Eye (tissue), 1 donor: ENCODE results near the gene RAP1GAP2.
A peak's percentile ranks its signal among the peaks of the same experiment; 100 is the strongest.

Source experiments
- DNase-seq: peaks from one replicate; pipeline ENCODE4 v3.0.0-alpha.2; 2015

RAP1GAP2 gene

DNA sequence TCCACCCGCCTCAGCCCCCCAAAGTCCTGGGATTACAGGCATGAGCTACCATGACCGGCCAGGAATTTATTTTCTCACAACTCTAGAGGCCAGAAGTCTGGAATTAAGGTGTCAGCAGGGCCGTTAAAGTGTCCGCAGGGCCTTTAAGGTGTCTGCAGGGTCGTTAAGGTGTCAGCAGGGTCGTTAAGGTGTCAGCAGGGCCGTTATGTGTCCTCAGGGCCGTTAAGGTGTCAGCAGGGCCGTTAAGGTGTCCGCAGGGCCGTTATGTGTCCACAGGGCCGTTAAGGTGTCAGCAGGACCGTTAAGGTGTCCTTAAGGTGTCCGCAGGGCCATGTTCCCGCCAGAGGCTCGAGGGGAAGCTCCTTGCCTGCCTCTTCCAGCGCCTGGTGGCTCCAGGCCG, 125.2 kb downstream of the RAP1GAP2 start:
- DNase-seq: no peak

DNA sequence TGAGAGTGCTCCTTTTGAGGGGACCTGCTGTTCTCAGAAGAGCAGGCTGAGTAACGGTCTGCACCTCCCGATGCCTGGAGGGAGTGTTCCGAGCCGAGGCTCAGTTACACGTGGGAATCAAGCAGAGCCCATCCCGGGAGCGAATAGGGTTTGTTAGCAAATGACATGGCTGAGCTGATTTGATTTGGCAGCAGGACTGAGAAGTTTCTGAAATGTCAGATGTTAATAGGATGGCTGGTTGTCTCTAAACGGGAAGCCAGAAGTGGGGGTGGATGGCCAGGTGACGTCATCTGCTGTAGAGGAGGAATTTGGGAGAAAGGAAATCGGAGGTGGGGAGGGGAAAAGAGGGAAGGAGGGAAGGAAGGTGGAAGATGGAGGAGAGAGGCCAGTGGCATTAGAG, 128.0 kb downstream of the RAP1GAP2 start:
- DNase-seq: peak; percentile 77

DNA sequence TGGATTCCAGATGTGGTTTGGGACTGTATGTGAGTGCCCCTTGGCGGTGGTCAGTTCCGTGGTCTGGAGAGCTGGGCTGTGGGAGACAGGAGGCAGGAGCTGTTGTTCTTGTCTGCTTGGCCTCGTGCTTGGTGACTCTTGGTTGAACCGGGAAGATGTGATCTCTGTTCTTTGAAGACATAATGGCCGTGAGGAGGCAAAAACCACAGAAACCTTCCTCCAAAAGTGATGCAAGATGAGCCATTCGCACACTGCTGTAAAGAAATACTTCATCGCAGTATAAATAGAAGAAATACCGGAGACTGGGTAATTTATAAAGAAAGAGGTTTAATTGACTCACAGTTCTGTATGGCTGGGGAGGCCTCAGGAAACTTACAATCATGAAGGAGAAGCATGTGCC, 128.8 kb downstream of the RAP1GAP2 start:
- no peak for DNase-seq

DNA sequence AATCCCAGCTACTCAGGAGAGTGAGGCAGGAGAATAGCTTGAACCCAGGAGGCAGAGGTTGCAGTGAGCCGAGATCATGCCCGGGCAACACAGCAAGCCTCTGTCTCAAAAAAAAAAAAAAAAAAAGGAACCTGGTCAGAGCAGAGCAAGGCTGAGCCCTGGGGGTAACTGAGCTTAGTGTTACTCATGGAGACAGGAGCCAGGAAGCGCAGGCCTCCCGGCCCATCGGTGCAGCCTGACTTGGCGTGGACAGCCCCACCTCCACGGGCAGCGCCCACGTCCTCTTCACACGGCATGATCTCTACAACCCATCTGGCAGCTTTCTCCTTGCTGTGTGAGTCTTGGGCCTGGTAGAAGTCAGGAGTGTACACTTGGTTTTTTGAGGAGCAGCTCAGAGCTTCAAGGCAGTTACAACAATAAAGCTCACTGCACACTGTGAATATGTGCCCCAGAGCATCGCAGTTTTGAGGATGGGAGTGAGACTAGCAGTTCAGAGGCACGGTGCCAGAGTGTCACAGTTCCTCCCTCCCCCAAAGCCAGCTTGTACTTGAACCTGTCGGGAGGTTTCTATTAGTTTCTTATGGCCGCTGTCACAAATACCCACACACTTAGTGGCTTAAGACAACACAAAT, 129.9 kb downstream of the RAP1GAP2 start:
- no peak for DNase-seq

DNA sequence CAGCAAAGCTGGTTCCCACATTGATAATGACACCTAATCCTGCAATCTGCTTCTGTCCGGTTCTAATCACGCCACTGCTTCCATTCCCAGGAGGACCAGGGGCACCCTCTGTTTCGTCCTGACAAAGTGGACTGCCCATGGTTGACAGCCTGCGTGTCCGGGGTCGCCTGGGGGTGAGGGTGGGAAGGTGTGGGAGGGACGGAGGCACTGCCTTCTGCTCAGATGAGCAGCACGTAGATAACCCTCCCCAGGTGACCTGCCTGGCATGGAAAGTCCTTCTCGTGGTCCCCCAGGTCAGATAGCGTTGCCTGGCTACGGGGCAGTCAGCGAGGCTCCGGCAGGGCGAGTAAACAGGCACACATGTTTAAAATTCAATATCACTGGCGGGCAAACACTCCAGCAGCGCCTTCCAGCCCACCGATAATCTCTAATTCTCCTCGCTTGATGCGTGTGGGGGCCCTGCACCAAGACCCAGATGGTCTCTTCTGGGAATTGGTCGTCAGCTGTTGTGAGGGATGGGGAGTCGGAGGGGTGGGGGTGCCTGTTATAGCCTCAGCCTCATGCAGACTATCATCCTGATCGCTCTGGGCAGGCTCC, 132.2 kb downstream of the RAP1GAP2 start:
- peak; percentile 36 for DNase-seq

DNA sequence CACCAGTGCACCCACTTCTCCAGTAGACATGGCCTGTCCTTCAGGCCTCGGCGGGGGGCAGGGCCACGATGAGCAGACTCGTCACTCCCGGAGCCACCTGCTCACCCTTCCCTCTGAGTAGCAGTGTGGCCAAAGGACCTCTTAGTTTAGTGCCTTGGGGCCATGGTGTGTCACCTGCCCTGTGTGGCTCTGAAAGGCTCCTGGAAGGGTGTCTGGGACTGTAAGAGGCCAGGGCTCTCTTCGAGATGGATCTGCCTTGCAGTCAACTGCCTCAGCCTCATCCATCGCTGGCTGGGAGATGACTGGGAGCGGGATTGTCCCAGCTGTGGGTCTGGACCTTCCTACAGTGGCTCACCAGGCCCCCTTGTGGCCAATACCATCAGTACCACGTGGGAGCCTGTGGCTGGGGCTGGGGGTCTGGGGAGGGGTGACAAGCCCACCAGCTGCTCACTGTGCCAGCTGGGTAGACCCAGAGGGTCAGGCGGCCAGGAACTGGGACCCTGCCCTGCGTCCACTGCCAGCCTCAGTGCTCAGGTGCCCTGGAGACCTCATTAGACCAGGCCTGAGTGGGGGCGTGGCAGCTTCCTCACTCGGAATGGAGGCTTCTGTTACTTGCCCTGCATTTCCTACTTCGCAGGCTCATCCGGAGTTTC, 133.8 kb downstream of the RAP1GAP2 start:
- peak; percentile 84 for DNase-seq

DNA sequence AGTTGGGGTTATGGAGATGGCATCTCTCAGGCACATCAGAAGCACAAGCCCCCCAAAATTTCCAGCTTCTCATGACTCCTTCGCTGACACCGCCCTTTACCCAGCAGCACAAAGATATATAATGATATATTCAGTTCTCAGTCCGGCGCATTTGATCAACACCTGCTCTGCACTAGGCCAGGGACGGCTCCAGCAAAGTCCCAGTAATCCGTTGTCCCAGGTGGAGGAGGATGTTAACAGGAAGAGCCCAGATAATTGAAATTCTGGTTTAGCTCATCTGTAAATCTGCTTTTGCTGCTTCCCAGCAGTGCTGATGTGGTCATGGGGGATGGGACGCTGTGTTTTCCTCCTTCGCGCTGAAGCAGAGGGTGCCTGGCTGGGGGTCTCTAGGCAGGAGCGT, 135.6 kb downstream of the RAP1GAP2 start:
- no peak for DNase-seq

DNA sequence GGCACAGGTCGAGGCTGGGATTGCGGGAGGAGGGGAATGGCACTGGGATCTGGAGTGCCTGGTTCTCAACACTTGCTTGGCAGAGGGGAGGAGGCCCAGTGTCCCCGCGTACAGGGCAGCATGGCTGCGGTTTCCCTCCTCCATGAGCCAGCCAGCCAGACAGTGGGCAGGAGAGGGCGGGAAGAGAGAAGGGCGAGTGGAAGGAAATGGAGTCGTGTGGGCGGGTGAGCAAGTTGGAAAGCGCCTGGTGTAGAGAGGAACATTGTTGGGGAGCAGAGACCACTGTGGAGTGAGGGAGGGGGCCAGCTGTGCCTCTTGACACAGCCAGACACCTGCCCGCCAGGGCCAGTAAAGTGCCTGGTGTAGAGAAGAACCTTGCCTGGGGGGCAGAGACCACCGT, 136.7 kb downstream of the RAP1GAP2 start:
- no peak for DNase-seq

DNA sequence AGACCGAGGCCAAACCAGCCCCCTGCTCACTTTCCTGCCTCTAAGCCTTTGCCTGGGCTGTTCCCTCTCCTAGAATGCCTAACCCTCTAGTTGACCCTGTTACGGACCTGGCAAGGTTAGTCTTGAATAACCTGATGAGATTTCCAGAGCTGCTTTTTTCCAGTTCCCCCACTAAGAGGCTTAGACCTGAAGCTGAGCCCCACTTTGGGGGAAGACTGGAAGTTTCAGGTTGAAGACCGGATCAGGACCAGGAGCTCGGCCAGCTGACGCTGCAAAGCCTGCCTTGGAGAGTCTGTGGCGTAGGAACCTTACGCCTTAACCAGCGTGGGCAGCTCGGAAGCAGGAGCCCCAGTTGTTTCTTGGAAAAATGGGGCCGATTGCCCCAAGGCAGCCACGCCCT, 137.4 kb downstream of the RAP1GAP2 start:
- no peak for DNase-seq

DNA sequence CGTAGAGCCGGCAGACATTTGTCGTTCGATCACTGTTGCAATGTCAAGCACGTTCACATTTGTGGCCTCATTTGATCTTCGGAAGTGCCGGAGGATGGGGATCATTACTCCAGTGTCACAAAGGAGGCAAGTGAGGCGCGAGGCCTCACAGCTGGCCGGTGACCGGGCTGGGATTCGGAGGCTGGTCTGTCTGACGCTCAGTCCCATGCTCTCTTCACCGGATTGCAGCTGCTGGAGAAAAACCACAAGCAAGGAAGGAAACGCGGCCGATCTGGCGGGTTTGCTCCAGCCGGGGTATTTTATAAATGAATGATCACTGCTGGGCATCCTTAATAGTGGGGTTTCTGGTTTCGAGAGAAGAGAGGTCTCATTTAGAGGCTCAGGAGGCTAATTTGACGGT, 139.4 kb downstream of the RAP1GAP2 start:
- no peak for DNase-seq

DNA sequence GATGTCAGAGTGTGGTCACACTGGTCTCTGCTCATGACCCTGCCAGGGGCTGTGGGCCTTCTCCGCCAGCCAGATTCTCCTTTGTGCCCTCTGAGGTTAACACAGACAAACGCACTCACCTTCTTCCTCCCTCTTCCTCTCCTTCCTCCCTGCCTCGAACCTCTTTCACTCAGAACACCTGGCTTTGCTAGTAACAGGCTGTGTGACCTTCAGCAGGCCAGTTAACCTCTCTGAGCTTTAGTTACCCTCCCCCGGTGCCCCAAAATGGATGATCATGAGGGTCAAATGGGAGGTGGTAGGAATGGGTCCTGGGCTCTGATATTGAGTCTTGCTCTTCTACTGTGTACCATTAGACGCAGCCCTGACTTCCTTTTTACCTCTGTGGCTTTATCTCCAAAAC, 140.1 kb downstream of the RAP1GAP2 start:
- DNase-seq: no peak

DNA sequence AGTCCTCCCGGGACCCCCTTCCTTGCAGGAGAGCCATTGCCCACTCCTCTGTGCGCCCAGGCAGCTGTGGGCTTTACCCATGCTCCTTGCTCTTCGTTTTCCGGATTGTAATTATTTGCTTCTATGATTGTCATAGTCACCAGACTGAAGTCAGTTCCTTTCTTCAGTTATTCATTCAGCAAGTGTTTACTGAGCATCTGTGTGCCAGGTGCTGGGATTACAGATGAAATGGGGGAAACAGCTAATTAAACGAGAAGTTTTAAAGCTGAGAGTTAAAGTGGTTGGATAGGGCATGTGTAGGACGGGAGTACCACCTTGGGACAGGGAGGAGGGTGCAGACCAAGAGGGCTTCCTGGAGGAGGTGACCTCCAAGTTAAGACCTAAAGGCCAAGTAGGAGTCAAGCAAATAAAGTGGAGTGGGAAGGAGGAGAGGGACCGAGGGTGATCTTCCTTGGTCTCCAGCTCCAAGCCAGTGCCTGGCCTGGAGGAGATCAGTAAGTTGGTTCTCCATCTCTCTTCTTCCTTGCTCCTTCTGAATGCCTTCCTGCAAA, 140.6 kb downstream of the RAP1GAP2 start:
- no peak for DNase-seq

DNA sequence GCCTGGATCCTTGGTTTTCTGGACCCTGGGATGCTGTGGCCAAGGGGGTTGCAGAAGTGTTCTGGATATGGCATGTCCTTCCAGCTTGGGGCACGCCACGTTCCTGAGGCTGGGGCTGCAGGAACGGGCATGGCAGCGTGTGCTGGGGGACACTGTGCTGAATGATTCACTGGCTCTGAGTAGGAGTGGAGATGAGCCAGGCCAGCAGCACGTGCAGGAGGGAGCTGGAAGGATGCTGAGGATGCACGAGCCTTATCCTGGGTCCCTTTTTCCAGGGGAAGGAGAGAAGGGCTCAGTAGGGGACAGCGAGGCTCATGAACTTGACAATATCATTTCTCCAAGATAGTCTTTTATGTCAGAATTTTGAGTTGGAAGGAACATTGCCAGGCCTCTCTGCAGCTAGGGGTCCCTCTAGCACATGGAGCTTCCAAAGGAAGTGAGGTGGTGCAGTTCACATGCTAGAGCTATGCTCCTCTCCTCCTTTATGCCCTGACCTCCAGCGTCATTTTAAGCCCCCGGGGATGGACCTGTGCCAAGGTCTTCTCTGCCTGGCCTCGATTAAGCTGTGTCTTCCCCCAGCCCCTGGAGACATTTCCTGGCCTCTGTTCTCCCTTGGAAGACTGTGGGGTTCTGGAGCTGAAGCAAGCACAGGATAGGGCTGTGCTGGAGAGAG, 141.2 kb downstream of the RAP1GAP2 start:
- no peak for DNase-seq

DNA sequence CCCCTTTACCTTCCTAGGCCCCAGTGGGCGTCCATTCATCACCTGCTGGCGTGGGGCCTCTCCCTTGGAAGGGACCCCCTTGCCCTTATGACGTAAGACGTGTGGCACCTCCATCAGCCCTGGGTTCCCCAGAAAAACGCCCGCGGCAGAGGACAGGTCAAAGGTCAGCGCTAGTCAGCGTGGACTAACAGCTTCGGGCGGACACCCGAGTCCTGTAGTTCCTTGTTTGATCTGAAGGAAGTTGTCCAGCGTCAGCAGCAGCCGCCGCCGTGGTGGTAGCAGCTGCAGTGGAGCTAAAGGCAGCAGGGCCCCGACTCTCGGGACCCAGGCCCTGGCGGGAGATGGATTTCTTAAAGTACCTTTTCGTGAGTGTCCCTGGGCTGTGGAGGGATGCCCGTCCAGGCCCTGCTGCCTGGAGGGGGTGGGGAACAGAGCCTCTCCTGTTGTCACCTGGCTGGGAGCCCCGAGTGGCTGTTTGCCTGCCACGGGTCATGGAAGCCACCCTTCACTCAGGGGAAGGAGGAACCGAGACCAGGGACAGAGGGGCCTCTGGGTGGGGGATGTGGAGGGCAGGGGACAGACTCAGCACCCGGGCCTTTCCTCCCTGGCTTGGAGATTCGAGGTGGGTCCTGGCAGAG, 143.6 kb downstream of the RAP1GAP2 start:
- no peak for DNase-seq

DNA sequence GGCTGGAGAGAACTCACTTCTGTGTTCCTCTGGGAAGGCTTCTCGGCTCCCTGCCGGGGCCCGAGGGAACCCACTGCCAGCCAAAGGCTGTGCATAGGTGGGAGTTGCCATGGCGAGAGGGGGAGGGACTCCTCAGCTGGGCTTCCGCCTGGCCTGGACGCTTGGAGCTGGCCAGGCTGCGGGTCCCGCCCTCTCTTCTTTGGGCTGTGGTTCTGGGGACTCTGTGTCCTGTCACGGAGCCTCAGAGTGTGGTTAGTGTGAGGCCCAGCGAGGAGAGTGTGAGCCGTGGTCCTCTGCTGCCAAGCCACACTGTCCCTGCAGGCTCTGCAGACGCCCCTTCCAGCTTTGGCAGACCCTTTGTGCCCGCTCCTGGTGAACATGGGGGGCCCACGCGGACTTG, 144.1 kb downstream of the RAP1GAP2 start:
- peak; percentile 50 for DNase-seq

DNA sequence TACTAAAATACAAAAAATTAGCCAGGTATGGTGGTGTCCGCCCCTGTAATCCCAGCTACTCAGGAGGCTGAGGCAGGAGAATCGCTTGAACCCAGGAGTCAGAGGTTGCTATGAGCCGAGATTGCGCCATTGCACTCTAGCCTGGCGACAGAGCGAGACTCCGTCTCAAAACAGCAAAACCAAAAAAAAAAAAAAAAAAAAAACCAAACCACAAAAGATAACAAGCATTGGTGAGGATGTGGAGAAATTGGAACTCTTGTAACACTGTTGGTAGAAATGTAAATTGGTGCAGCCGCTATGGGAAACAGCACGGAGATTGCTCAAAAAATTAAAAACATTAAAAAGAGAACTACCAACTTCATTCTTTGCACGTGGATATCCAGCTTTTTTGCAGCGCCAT, 147.7 kb downstream of the RAP1GAP2 start:
- no peak for DNase-seq

DNA sequence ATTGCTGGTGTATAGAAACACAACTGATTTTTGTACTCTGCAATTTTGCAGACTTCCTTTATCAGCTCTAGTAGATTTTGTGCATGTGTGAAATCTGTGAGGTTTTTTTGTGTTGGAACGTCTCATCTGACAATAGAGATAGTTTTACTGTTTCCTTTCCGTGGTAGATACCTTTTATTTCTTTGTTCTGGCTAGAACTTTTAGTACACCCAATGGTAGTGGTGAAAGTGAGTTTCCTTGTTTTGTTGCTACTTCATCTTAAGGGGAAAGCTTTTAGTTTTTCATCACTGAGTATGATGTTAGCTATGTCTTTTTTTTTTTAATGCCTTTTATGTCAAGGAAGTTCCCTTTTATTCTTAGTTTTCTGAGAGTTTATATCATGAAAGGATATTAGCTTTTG, 149.1 kb downstream of the RAP1GAP2 start:
- no peak for DNase-seq

DNA sequence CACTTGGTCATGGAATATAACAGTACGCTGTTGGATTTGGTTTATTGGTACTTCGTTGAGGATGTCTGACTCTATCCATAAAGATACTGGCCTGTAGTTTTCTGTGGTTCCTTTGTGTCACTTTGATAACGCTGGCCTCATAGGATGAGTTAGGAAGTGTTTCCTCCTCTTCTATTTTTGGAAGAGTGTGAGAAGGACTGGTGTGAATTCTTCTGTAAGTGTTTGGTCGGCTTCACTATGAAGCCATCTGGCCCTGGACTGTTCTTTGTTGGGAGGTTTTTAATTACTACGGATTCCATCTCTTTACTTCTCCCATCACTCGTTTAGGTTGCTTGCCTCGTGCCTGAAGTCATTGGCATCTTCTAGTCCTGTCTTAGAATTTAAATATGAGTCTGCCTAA, 149.9 kb downstream of the RAP1GAP2 start:
- no peak for DNase-seq

DNA sequence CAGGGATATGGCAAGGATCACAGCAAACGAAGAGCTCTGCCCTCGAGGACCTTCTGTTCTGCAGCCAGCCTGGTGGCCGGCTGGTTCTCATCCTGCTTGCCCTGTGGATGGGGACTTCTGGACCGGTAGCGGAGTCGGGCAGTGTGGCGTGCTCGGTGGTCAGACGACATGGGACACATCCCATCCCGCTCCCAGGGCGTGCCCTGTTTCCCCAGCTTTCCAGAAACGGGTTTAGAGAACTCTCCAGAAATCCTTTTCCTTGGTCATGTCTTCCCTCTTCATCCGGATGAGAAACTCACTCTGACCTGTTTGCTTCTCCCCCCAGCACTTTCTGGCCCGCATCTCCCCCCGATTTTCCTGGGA, 151.3 kb downstream of the RAP1GAP2 start:
- no peak for DNase-seq

DNA sequence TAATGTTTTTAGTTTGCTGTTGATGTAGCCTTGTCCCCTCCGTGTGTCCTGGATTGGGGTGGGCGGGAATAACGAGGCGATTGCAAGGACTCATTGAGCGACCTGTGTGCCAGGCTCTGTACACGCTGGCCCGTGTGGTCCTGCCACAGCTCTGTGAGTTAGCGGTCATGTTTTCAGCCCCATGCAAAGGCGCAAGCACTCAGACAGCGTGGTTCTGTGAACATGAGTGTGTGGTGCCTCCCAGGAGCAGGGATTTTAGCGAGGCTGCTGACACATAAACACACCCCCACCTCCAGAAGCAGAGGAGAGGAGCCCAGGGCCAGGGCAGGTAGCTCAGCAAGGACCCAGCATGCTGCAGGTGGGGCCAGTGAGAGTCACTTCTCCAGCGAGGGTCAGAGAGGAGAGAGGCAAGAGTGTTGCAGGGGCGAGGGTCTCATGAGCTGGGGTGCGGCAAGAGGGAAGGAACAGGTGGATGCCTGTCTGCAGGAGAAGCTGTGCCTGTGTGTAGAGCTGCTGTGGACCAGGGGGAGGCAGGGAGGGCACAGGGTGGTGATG, 151.8 kb downstream of the RAP1GAP2 start:
- no peak for DNase-seq

DNA sequence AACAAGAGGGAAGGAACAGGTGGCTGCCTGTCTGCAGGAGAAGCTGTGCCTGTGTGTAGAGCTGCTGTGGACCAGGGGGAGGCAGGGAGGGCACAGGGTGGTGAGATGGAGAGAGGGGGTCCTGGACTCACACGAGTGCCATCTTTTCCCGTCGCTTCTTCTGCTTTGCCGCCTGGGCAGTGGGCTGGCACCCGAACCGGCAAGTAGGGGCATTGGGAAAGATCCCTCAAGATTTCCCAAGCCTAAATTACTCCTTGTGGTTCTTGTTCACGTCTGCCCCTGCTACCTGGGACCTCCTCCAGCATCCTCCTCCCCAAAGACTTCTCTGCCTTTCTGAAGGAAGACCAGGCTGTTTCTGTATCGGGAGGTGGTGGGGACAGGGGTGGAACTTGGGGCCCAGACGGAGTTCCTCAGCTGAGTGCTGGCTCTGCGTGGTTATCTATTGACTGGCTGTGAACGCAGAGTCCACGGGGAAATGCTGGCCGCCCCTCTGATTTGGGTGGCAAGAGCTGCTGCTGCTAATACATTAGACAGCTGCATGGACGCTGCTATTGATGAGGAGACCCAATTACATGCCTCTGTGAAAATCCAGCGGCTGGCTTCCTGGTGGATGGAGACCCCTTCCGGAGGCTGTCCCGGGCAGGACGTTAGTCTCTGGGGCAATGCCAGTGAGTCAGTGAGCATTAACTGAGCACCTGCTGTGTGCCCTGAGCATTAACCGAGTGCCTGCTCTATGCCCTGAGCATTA, 152.7 kb downstream of the RAP1GAP2 start:
- DNase-seq: no peak

DNA sequence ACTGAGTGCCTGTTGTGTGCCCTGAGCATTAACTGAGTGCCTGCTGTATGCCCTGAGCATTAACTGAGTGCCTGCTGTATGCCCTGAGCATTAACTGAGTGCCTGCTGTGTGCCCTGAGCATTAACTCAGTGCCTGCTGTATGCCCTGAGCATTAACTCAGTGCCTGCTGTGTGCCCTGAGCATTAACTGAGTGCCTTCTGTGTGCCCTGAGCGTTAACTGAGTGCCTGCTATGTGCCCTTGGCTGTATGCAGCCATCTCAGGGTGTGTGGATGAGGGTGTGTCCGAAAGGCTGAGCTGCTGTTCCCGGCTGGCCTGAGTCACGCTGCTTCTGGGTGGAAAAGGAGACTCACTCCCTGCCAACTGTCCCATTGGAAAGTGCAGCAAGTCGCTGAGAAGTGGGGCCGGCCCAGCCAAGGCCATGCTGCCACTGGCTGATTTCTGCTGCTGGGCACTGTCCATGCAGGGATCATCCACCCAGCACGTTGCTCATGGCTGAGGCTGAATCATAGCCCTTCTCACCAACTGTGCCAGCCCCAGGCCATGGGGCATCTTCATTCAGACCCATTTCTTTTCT, 153.3 kb downstream of the RAP1GAP2 start:
- no peak for DNase-seq
